Ecto neural progenitor cell (in vitro differentiated cells): ENCODE results near the gene THRA.

Source experiments
- DNase-seq: peaks from one replicate; pipeline ENCODE4 v3.0.0-alpha.2; 2018; ENCODE audit warnings: low spot score

Gene THRA

DNA sequence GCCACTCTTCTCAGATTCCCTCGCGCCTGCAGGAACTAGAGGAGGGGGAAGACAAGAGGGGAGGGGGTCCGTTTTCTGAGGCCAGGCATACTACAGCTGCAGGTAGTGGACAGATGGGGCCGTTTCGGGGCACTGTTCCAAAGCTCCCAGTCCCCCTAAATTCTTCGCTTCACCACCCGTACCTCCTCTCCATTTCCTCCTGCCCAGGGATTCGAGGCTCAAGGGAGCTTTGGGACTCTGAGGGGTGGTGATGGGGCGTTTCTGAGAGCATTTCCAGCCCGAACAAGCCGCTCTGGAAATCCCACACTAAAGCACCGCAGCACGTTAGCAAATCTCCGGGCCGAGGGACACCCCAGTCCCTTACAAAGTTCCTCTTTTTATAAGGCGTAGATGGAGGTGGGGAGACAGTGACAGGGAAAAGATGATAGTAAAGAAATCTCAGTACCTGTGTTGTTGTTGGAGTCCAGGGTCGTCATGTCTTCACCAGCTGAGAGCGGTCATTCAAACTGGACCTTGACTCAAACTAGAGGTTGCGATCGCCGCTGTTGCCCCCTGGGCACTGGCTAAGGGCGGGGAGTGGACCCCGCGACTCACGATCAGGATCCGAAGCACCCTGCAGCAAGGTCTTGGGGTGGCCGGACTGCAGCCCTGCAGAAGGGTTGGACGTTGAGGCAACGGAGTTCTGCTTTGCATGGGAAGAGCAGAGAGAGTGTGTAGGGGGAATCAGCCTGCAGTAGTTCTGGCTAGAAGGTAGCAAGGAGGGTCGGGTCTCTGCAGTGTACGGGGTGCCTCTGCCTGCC, 37.1 kb downstream of the THRA start:
- peak; percentile 72 for DNase-seq

DNA sequence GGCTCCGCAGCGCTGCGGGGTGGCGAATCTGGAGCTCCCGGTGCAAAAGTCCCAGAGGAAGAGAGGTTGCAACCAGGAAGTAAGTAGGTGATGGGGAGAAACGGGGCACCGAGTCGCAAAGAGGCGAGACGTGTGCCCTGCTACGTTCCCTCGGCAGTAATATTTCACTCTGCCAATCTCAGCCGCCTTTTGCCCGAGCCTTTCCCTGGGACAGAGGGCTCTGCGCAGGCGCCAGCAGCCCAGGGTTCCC, 37.6 kb downstream of the THRA start, which contains the start of gene NR1D1:
Gene NR1D1, minus strand, starts transcription at position 171 of the 250 bp plus-strand sequence. CDS start 495 bp downstream, outside the sequence.
- no peak for DNase-seq

DNA sequence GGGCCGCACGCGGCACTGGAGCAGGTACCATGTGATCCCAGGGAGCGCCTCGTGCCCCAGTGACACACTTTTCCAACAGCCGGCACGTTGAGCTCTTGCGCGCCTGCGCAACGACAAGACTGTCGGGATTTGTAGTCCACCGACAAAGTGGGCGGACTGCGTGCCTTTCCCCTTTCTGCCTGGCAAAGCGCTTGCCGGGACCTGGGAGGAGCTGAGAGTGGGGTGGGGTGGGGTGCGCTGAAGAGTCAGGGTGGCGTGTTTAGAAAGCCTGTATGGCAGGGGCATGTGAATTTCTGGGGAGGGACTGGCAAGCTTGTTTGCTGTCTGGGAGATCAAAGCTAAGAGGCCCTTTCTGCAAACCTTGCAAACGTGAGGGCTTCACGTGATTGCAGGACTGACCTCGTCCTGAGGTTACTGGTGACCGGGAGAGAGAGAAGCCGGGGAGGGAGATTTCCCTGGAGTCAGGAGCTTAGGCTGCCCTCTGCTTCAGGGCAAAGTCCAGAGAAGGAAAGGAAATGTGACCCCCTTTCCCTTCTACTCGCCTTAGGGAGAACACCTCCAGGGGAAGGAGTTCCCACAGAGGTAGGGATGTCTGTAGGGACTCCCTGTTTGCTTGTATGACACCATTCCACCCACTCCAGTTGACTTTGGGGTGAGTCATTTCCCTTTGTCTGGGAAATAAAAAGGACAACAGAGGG, 38.1 kb downstream of the THRA start:
- peak; percentile 99 for DNase-seq

DNA sequence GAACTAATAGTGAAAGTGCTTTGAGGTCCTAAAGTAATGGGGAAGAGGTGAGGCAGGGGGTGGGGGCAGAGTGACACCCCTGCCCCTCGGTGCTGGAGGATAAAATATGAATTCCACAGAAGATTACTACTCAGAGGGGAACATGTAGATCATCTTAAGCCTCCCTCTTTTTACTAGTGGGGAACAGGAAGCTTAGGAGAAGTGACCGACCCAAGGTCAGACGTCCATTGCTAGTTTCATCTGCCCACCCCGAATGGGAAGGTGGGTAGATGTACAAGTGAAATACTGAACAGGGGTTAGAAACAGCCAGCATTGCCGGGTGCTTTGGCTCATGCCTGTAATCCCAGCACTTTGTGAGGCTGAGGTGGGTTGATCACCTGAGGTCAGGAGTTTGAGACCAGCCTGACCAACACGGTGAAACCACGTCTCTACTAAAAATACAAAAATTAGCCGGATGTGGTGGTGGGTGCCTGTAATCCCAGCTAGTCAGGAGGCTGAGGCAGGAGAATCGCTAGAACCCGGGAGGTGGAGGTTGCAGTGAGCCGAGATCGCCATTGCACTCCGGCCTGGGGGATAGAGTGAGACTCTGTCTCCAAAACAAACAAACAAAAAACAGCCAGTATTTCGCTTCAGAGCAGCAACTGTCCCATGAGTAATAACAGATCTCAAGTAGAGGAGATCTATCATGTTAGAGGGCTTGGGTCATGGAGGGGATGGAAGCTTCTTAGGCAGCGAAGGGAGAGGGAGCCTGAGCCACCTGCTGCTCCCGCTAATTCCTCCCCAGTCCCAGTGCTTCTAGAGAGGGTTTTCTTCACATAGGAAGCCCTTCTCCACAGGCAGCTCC, 38.8 kb downstream of the THRA start:
- DNase-seq: no peak

DNA sequence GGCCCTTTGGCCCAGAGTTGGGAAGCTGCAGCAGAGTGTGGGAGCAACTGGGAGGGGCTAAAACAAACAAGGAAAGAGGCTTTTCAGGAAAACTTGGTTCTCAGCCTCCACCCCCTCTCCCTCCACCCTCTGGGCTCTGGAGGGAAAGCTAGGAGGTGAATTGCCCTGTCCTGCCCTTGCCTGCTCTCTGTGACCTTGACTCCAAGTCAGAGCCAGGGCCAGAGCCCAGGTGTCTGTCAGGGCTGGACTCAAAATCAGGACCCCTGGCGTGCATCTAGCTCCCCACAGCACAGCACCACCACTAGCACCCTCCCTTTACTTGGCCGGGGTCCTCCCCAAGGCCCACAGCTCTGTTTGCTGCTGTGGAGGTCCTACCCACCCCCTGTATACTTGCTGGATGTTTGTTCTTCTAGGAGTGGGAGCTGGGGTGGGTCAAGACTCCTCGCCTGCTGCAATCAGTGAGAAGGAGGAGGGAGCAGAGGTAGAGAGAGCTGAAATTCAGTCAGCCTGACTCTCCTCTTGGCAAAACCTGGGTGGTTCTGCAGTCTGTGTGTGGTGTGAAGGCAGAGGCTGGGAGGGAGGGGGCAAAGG, 40.4 kb downstream of the THRA start:
- peak; percentile 50 for DNase-seq

DNA sequence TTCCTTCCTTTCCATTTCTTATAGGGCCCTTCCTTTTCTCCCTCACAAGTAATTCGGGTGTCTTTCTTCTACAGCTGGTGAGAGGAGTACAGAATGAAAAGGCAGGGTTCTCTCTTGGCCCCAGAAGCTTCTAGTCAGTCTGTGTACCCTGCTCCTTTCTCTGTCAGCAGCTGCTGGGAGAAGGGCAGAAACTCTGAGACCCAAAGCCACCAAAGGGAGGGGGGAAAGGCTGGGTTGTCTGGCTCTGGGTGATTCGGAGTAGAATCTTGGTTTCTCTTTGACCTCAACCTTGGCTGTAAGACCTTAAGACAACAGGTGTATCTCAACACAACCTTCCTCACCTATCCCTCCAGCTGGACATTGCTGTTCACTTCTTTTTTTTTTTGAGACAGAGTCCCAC, 40.9 kb downstream of the THRA start:
- peak; percentile 45 for DNase-seq

DNA sequence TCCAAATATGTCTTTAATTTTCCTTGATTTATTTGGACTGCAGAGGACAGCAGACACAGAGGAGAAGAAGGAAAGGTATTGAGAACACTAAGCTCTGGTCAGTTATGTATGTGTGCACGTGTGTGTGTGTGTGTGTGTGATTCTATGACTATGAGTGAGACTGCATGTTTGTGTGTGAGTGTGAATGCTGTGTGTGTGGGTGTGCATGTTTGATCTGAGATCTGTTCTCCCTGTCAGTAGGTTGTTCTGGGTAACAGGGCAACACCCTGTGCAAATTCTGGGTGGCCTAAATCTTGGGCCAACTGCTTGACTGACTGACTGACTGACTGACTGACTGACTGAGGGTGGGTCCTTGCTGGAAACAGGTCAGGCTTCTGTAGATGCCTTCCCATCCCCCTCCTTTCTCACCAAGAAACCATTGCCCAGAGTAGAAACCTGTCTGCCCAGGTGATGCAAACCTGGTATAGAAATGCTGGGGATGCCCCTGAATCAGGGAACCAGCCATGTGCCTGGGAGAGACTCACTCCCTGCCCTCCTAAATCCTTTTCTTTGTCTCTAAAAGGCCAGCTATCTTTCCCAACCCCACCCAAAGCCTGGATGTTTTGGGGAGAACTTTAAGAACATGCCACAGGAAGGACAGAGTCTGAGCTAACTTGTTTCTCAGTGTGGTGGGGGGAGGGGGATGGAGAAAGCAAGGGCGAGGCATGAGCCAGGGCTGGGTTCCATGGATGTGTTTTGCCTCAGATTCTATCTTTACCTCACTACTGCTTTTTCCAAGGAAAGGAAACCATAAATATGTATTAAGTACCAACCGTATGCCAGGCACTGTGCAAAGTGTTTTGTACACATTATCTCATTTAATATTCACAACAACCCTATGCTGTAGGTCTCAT, 42.1 kb downstream of the THRA start:
- peak; percentile 44 for DNase-seq

DNA sequence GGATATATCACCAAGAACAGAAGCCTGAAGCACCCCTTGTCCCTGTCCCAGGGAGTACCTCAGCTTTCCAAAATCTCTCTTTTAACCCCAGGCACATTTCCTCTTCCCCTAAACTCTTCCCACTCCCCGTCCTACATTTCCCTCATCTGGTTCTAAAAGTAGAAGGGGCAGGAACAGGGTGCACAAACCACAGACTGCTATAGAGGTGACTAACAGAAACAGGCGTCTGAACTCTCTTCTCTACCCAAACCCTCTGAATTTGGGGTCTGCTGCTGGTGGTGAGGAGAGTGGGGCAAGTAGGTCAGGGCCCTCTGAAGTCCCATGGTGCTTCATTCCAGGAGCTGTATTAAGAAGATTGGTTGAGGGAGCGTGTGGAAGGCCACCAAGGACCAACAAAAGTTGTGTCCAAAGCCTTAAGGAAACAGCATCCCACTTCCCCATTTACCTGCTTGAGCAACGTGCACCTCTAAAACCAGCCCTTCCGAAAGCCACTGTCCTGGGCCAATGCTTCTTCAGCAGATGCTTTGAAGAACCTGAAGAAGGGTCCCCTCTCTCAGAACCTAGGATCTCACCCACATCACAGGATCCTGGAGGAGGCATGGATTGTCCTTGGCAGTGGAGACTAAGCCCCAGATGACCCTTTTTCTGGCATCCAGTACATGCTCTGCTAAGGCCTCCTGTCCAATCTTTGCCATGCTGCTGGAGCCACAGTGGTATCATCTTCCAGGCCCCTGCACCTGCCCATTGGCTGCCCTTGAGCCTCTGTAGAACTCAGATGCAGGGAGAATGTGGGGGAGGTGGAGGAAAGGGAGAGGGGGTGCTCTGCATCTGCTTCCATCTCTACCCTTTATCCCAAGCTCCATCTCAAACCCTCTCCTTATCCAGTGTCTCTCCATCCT, 43.3 kb downstream of the THRA start:
- peak; percentile 47 for DNase-seq

DNA sequence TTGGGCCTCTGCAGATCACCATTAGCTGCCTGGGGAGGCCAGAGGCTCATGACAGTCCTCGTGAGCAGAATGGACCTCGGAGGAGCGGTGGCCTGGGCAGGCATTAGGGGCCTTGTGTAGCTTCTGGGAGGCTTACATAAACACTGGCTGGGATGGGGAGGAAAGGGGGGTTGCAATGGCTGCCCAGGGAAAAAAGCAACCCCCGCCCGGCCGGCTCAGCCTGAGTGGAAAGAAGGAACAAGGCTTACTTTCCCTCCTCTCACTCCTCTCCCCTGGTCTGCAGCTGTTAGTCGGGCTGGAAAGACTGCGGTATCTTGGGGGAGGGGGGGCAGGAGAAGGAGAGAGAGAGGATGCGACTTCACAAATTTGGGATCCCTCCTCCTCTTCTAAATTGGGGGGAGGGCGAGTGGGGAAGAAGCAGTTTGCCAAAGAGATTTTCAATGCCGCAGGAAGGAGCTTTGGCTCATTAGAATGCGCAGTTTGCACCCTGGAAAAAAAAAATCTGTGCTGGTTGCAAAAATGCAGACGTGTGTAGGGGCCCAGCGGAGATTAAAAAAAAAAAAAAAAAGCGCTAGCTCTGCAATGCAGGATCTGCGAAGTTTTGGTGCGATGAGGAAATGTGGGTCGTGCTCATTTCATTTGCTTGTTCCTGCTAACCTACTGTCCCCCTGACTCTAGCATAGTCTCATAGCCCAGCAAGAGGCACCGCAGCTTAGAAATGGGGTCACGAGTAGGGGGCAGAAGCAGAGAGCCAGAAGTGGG, 44.2 kb downstream of the THRA start:
- peak; percentile 65 for DNase-seq

DNA sequence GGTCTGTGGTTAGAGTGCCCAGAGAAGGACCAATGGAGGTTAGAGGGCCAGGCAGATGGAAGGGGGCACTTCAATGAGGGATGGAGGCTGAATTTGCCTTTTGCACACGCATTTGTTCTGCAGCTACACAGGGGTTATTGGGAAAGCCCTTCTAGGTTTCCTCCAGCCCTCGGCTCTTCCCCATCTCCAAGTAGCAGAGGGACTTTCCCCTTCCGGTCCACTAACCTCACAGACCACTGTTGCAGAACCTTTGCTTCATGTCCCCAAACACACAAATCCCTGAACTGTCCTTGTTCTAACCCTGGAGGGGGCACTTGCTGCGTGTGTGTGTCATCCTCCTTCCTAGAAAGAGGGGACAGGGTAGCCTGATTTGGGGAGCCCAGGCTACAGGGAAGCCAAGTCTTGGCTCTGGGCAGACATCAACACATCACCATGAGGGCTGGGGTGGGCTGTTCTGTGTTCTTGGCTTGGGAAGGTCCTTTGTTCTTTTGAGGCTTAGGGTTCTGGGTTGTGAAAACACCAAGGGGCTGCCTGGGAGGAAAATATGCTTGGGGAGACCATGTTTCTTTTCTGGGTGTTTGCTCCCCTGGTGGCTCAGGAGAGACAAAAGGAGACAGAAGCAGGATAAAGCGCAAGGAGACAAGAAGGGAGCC, 44.9 kb downstream of the THRA start:
- peak; percentile 58 for DNase-seq

DNA sequence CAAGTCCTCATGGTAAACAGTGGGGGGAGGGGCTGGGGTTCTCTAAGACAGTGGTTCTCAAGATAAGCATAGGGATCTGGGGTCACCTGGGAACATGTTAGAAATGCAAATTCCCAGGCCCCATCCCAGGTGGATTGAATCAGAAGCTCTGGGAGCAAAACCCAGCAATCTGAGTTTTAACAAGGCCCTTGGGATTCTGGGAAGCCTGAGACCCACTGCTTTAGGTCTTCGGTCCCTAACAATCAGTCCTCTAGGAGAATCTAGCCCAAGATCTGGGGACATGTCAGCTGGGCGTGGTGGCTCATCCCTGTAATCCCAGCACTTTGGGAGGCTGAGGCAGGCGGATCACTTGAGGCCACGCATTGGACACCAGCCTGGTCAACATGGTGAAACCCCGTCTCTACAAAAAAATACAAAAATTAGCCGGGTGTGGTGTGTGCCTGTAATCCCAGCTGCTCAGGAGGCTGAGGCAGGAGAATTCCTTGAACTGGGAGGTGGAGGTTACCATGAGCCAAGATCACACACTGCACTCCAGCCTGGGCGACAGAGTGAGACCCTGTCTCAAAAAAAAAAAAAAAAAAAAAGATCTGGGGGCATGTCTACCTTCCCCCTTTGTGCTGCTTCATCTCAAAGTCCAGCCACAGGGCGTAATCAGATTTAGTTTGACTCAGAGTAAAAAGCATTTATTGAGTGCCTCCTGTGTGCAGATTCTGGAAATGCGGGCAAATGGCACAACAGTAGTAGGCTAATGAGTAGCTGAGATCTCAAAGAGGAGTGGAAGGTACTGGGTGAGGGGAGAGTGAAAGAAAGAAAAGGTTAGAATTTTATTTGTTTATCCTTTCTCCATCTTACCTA, 46.4 kb downstream of the THRA start:
- DNase-seq: peak; percentile 45

DNA sequence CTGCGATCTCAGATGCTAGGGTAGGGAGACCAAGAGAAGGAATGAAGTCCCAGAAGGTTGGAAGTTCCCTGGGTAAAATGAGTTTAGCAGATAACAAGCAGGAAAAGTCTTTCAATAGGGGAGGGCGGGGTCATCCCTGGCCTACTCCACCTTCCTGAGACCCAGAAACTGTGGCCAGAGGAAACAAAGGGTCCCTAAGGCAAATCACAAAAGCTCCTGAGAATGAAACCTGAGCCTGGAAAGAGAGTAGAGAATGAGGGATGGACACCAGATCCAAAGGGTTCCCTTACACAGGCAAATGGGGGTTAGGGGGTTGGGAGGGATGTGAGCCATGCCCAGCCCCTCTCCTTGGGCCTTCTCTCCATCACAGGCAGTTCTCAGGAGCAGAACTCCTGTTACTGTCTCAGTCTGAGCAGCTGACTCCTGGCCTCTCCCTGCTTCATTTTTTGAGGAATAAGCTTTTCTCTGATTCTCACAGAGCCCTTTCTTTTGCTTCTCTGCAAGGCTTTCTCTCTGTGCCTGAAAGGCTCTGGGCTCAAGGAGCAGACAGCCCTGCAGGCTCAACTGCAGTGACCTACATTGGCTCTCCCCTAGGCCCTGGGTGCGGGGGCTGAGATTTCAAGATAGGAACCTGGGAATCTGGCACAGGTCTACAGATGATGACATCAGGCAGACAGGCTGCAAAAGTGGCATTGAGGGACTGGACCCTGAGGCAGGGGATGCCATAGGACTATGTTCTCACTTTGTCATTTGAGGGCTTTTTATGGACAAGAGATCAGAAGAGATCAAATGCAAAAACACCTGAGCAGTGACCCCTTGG, 47.5 kb downstream of the THRA start:
- peak; percentile 72 for DNase-seq

DNA sequence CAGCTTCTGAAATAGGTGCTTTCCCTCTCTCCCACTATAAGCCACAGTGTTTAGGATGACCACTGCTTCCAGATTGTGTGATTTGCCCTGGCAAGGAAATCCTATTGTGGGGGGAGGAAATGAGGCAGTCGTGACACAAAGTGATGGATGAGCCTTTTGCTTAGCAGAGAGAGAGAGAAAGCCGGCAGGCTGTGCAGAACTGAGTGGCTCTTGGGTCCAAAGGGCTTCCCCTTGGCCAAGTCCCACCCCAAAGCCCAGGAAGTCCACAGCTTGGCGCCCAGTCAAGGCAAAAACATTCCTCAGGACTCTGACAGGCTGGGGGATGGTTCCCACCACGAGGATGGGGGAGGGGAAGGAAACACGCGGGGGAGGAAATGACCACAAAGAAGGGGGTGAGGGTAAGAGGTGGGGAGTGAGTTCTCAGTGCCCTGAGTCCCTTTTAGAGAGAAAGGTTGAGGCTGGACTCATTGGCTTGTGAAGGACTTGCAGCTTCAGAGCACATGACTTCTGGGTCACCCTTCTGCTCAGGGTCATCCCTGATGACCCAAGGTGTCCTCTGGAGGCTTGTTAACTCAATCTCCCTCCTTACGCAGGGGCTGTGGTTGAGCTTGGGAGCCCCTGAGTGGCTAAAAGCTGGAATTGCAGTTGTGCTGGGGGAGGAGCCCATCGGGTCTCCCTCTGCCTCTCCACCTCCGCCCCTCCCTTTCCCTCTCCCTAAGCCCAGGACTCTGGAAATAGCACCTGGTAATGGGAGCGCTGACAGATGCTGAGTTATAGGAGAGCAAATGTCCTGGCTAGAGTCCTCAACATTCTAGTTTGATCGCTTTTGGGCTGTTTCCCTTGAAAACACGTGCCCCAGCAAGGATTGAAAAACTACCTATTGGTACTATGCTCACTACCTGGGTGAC, 48.7 kb downstream of the THRA start:
- DNase-seq: peak; percentile 90

DNA sequence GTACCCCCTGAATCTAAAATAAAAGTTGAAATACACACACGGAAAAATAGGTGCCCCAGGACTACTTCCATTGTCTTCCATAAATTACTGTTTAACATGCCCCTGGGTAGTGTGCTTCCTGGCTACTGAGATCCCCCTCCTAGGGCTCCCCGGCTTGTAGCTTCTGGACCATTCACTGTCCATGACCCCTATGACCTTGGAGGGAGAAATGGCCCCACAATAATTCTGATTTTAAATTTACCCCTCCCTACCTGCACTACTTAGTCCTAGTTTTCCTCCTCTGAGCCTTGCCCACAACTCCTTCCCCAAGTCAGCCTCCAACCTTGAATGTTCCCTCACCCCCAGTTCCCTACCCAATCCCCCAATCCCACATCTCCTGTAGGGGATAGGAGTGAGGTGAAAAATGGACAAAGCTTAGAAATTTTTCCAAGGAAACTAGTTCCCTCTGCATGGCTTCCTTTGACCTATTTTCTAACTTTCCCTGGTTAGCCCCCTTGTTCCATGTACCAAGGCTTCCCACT, 49.5 kb downstream of the THRA start:
- peak; percentile 45 for DNase-seq

DNA sequence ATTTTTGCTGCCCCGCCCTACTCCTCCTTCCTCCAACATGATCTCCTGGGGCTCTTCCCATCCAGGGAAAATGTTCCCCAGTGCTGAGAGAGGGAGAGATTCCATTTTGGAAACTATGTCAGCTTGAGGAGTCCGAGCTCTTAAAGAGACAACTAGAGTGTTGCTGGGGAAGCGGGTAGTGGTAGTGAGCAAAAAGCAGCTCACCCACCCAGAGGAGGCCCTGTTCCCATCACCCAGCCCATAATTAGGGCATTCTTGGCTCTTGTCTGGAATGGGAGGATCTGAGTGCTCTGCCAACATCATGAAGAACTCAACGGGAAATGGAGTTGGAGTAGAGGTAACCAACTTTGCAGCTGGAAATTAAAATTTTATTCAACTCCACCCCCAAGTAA, 49.9 kb downstream of the THRA start:
- DNase-seq: peak; percentile 49
